ENCODE results near the gene FAP. TPM values are rescaled to one million over a fixed set of nuclear protein-coding genes. Genes with fewer than 3 reads are reported as not detected.

FAP gene
- total RNA-seq, 1 donor from 2014 or later, result not detected

DNA sequence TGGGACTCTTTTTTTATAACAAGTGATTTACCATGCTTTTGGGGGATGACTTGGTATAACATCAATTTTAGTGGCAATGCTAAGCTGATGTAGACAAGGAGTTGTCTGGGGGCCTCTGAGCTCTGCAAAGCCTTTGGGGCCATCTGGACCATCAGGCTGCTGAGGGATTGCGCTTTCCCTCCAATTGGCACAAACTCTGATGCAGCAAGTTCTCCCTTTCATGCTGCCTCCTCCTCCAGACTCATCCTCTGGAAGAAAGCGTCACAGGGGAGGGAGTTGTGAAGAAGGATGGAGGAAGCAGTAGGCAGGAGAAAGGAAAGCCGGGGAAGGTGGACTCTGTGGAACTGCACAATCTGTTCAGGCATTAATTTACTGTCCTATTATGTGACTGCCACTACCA, 10.2 kb upstream of the FAP start:
- no peaks in the 10 kb centered on the region for H3K36me3 Mint-ChIP-seq (ENCODE audit: insufficient read depth)
- TF ChIP-seq, protein P1, sequence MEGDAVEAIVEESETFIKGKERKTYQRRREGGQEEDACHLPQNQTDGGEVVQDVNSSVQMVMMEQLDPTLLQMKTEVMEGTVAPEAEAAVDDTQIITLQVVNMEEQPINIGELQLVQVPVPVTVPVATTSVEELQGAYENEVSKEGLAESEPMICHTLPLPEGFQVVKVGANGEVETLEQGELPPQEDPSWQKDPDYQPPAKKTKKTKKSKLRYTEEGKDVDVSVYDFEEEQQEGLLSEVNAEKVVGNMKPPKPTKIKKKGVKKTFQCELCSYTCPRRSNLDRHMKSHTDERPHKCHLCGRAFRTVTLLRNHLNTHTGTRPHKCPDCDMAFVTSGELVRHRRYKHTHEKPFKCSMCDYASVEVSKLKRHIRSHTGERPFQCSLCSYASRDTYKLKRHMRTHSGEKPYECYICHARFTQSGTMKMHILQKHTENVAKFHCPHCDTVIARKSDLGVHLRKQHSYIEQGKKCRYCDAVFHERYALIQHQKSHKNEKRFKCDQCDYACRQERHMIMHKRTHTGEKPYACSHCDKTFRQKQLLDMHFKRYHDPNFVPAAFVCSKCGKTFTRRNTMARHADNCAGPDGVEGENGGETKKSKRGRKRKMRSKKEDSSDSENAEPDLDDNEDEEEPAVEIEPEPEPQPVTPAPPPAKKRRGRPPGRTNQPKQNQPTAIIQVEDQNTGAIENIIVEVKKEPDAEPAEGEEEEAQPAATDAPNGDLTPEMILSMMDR (IDR thresholded peaks at IDR 0.05; ENCODE audit: unreplicated experiment), result no peak
- no peaks in the 10 kb centered on the region for H3K4me1 Mint-ChIP-seq (ENCODE audit: low read depth)
- no peak overlapping the region for H3K4me3 Mint-ChIP-seq (ENCODE audit: low read depth)
- no peaks in the 10 kb centered on the region for H3K27me3 Mint-ChIP-seq
- no peak for DNase-seq (ENCODE audit: low spot score, unreplicated experiment)
- no peak overlapping the region for H3K27ac Mint-ChIP-seq
- no peaks in the 10 kb centered on the region for H3K9me3 Mint-ChIP-seq (ENCODE audit: low read depth)

DNA sequence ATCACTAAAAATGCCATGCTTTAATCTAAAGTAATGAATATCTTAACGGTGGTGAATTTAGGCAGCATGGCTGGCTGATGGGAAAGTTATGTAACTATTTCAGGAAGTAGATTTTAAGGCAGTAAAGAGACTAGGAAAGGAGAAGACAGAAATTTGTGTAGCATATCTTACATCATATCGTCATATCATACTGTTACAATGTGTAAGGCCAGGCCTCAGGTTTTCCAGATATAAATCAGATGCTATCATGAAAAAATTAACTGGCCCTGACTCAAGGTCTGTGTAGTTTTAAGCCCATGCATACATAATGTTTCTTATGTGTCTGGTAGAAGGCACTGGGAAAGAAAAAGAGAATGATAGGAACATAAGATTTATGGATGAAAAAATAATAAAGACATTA, 8.9 kb upstream of the FAP start:
- H3K4me1 Mint-ChIP-seq (ENCODE audit: low read depth), result no peaks in the 10 kb centered on the region
- no peak overlapping the region for H3K4me3 Mint-ChIP-seq (ENCODE audit: low read depth)
- H3K9me3 Mint-ChIP-seq (ENCODE audit: low read depth), result no peaks in the 10 kb centered on the region
- DNase-seq (ENCODE audit: low spot score, unreplicated experiment), result no peak
- no peak overlapping the region for H3K27ac Mint-ChIP-seq
- TF ChIP-seq, protein P1 (IDR thresholded peaks at IDR 0.05; ENCODE audit: unreplicated experiment), result no peak
- H3K36me3 Mint-ChIP-seq (ENCODE audit: insufficient read depth), result no peaks in the 10 kb centered on the region
- no peaks in the 10 kb centered on the region for H3K27me3 Mint-ChIP-seq

DNA sequence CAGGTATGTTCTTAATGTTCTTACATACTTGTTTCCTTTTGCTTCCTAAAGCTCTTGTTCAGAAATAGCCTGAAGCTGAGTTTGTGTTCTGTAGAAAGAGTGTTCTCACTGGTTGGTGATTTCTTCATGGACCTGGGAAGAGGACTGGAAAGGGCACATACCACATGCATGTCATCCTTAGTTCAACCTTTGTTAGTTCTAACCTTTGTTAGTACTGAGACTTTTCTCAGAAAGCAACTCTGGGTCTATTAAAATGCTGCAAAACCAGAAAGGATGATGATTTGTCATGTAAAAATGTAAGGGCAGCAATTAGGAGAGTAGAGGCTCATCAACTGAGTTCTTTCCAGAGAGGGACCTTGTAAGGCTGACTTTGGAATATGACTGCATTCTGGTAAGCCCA, 2.5 kb upstream of the FAP start:
- DNase-seq (ENCODE audit: low spot score, unreplicated experiment), result no peak
- no peak overlapping the region for H3K4me3 Mint-ChIP-seq (ENCODE audit: low read depth)
- H3K36me3 Mint-ChIP-seq (ENCODE audit: insufficient read depth), result no peaks in the 10 kb centered on the region
- no peak overlapping the region for H3K27ac Mint-ChIP-seq
- no peaks in the 10 kb centered on the region for H3K4me1 Mint-ChIP-seq (ENCODE audit: low read depth)
- no peaks in the 10 kb centered on the region for H3K9me3 Mint-ChIP-seq (ENCODE audit: low read depth)
- H3K27me3 Mint-ChIP-seq, result peaks cover 3% of the 10 kb centered on the region
- TF ChIP-seq, protein P1 (IDR thresholded peaks at IDR 0.05; ENCODE audit: unreplicated experiment), result no peak

DNA sequence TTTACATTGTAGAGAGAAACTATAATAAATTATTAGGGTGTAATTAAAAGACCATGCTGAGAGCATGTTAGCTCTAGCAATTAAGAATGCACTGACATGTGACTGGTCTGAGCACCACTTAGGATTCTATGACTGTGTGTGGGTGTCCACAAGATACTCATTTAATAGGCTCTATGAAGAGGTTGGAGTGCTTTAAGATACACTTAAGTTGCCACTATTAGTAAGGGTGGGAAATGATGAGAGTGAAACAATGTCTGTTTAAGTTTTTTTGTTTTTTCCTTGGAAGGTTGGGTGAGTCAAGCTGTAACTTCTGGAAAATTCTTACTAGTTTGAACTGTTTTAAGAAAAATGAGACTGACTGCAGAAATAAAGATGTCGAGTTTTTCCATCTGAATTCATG, 1.8 kb upstream of the FAP start:
- H3K27ac Mint-ChIP-seq, result no peak overlapping the region
- H3K4me3 Mint-ChIP-seq (ENCODE audit: low read depth), result no peak overlapping the region
- TF ChIP-seq, protein P1 (IDR thresholded peaks at IDR 0.05; ENCODE audit: unreplicated experiment), result no peak
- peaks cover 8% of the 10 kb centered on the region for H3K27me3 Mint-ChIP-seq
- H3K9me3 Mint-ChIP-seq (ENCODE audit: low read depth), result no peaks in the 10 kb centered on the region
- DNase-seq (ENCODE audit: low spot score, unreplicated experiment), result no peak
- H3K36me3 Mint-ChIP-seq (ENCODE audit: insufficient read depth), result no peaks in the 10 kb centered on the region
- no peaks in the 10 kb centered on the region for H3K4me1 Mint-ChIP-seq (ENCODE audit: low read depth)

DNA sequence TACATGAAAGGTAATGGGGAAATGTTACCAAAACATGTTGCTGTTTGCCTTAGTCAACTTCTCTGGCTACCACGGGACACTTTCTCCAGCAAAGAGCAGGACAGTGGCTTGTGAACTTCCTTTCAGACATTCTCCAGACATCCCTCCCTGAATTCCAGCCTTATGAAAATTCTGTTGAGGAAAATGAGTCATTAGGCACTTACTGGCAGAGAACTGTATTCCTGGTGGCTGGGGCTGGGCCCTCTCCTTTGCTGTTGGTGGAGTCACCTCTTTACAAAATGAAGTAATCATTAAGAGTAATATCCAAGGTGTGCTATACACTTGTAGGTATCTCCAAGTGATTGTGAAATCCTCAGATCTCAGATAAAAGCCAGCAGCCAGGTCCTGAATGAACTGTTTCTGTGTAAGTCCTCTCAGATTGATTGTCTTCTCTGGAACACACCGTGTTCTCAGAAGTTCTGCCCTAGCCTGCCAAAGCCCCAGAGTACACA, 1.3 kb upstream of the FAP start:
- Mint-ChIP-seq H3K36me3 (ENCODE audit: insufficient read depth) (no peaks in the 10 kb centered on the region), H3K27ac (no peak overlapping the region), H3K4me1 (ENCODE audit: low read depth) (no peaks in the 10 kb centered on the region), H3K27me3 (peaks cover 12% of the 10 kb centered on the region), H3K9me3 (ENCODE audit: low read depth) (no peaks in the 10 kb centered on the region), H3K4me3 (ENCODE audit: low read depth) (no peak overlapping the region)
- DNase-seq (ENCODE audit: low spot score, unreplicated experiment), result no peak
- TF ChIP-seq, protein P1 (IDR thresholded peaks at IDR 0.05; ENCODE audit: unreplicated experiment), result no peak

Data from progenitor cell of endocrine pancreas (in vitro differentiated cells).